NCI-H1930 (cell line): ENCODE data around the gene RFX3.

ENCODE experiments used
- DNase-seq, 2 experiments: peaks; one replicate each; lab custom pipeline; 2025; lab: John Stamatoyannopoulos, UW

Gene RFX3

GRCh38 chr9:3525836-3526164, at the start of gene RFX3:
RFX3 (minus strand) TSS chr9:3526001; CDS start chr9:3395588, 130,413 bp downstream.
- DNase-seq, result peak; percentile 93 to 95

DNA sequence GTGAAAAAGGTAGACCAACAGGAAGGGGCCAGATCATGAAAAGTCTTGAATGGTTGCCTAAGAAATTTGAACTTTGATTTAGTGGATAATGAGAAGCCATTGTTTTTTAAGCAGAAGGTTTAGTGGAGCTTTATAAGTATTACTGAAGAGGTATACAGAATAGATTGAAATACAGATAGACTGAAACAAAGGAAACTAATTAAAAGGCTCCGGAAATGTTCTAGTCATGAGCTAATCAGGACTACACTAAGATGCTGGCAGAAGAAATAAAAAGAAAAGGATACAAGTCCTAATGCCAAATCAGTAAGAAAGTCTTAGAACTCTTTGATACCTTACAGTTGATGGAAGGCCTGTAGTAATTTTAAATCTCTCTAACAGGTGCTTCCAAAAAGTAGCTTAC, 45.7 kb upstream of the RFX3 start:
- DNase-seq, result no peak

GRCh38 chr9:3569529-3569928, 43.7 kb upstream of the RFX3 start:
- DNase-seq, result no peak

DNA sequence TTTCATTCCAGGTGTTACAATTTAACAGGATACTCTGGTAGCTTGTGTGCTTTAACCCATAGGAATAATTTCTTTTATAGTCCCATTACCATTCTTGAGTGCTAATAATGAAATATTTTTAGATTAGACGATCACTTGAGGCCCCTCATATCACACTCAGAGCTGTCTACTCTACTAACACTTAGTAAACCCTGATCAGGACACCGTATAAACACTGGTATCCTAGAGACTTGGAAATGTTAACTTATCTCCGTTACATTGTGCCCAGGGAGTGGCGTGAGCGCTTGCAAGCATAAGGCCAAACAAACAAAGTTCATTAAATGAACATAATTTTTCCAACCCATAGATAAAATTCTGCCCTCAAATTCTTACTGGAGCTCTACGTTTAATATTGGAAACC, 42.2 kb upstream of the RFX3 start:
- no peak for DNase-seq

DNA sequence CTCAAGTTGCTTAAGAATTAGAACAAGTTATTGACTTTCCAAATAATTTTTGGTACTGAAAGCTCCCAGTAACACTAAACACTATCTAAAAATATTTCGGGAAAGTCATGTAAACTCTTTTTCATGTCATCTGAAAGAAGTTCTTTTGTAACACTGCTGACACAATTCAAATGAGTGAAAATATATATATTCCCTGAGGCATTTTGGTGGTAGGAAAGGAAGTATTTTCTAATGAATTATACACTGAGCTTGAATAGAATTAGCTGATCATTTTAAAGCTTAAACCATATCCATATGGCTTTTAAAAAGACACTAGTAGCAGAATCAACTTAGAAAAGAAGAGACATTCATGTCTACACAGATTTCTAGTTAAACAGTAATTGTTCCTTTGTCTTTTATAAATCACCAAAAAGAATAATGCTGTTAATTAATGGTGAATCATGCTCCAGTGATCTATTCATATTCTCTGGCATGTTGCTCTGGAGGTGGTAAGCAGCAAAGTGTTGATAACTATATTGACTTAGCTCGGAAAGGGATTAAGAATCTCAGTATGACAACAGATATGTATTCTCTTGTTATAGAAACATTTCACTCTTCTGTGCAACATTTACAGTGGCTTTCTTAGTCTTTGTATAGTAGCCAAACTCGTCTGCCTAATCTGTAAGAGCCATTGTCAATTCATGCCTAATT, 27.4 kb upstream of the RFX3 start:
- no peak for DNase-seq

GRCh38 chr9:3549225-3549624, 23.4 kb upstream of the RFX3 start:
- DNase-seq, result no peak

GRCh38 chr9:3548648-3549047, 22.8 kb upstream of the RFX3 start:
- no peak for DNase-seq

GRCh38 chr9:3541206-3541605, 15.4 kb upstream of the RFX3 start:
- DNase-seq, result no peak

- DNase-seq, result no peak
These were observed 9.0 kb upstream of the RFX3 start for GRCh38 chr9:3534614-3535404.

- no peak for DNase-seq
These were observed 6.4 kb upstream of the RFX3 start for GRCh38 chr9:3532158-3532557.

DNA sequence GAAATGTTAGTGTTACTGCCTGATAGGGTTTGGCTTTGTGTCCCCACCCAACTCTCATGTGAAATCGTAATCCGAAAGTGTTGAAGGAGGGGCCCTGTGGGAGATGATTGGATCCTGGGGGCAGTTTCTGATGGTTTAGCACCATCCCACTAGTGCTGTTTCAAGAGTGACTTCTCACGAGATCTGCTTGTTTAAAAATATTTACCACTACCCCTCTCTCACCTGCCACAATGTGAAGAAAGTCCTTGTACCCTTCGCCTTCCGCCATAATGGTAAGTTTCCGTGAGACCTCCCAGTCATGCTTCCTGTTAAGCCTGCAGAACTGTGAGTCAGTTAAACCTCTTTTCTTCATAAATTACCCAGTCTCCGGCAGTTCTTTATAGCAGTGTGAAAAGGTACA, 2.6 kb upstream of the RFX3 start:
- no peak for DNase-seq

- DNase-seq, result peak in 1 of 2 experiments; percentile 38
These were observed 1.5 kb upstream of the RFX3 start for GRCh38 chr9:3526997-3527940.

DNA sequence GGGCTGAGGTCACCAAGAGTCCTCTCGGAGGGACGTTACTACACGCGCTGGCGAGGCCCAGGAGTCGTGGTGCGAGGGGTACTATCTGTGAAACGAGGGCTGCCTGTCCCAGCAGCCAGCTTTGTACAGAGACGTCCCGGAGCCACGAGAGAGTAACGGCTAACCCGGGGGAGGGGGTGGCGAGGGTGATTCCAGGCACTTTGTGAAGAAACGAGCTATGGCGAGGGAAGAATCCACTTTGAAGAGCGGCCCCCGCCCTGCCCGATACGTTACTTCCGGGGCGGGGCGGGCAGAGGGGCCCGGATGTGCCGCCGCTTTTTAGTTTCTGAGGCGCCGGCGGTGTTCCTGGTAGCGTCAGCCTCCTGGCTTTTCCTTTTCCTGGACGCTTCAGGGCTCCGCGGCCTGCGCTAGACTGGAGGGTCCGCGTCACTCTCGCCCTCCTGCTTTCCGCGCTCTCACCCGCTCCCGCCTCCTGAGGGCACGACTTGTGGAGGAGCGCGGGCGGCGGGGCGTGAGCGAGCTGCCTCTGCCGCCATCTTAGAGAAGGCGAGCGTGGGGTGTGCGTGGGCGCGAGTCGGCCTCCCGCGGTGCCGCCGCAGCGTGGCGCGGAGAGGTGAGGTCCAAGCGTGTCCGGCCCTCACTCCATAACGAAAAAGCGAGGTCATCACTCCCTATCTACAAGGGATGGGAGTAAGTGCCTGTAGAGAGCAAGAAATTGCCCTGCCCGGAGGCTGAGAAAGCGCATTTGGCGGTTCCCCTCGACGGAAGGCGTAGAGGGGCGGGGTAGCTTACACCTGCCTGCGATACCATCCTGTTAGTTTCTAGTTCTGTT, 580 bp upstream of the RFX3 start:
- peak; percentile 85 to 89 for DNase-seq

- peak in 1 of 2 experiments; percentile 79 for DNase-seq
These were observed 535 bp downstream of the RFX3 start for GRCh38 chr9:3525096-3525835.

- DNase-seq, result no peak
These were observed 3.8 kb downstream of the RFX3 start for GRCh38 chr9:3521966-3522365.

GRCh38 chr9:3520564-3520963, 5.2 kb downstream of the RFX3 start:
- no peak for DNase-seq

DNA sequence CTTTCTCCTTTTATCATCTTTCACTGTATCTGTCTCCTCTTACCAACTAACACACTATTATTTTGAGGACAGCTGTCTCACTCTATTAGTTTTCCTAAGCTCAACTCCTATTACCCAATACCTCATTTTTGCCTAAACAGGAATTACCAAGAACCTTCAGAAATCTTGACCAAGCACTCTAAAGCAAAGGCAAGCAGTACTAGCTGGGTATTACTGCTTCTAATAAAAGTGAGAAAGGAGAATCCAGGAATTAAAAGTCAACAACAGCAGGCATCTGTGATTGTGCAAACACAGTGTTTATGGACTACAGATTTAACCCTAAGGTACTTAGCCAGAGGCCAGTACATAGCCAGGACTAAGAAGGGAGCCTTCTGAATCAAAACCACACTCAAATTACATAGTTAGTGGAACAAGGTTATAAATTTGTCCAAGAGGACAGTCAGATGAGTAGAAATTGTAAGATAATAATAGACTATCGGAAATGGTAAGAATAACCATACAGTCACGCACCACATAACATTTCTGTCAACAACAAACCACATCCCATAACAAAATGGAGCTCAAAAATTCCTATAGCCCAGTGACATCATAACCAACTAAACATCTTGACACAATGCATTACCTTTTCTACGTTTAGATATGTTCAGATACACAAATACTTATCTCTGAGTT, 8.3 kb downstream of the RFX3 start:
- no peak for DNase-seq

DNA sequence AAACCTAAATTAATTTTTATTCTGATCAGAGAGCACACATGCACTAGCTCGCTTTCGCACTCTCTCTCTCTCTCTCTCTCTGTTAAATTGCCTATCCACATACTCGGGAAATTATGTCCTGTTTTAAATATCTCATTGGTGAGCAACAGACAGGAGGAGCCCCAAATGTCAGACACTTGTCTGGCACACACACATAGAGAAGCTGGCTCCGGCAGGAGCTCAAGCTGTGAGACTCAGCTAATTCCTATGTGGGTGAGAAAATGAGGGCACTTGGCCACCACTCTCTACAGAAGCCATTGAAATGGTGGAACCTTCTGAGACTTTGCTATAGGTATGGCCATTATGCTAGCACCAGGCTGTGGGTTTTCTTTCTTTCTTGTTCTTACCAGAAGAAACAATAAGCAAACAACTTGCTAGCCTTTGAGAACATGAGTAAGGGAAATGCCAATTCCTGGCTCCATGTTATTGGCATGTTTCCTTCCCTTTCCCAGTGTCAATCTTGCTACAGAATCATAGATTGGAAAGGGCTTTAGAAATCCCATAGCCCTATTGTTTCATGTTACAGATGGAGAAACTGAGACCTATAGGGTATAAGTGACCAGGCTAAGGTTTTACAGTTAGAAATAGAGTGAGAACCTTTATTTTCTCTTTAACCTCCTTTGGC, 9.0 kb downstream of the RFX3 start:
- DNase-seq, result no peak

DNA sequence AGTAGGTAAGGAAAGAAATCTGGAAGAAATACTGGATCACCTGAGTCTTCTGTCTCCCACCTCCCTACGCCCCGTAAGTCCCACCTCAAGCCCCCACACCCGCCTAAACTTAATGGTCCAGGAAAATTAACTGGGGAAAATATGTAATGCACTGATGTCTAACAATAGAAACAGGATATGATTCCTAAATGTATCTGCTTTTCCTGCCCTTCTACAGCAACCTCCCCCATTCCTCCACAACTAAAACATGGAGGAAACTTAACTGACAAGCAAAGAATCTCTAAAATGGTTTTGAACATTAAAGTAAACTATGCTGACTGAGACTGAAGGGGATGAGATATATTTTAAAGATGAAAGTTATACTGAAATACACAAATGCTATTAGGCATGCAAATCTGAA, 10.4 kb downstream of the RFX3 start:
- DNase-seq, result no peak

DNA sequence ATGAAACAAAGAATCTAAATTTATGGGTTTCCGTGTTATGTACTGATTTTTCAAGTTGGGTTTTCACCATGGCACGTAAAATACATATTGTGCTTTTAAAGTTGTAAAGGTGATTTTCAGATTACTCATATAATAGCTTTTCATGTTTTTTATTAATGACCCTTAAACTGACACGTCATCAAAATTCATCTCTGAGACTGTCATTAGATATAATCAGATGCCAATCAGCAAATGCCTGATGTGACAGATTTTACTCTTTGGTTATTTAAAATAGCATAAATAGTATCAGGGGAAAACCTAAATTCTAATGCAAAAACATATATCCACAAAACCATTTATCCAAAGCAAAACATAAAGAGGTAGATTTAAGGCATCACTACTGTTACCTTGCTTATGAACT, 11.0 kb downstream of the RFX3 start:
- no peak for DNase-seq
